Gastrocnemius medialis (tissue), 4 donors: Measurements from ENCODE around the gene SLC39A3.

Source experiments
- CTCF ChIP-seq, 5 experiments: fragments of 450-650 bp in 3 of 5; fragments of 200-600 bp in 2 of 5; sonication (generic) in 2 of 5; IDR thresholded peaks in 4 of 5; conservative IDR thresholded peaks in 1 of 5; 1 replicate in 4 of 5; 2 replicates in 1 of 5; pipeline ENCODE4 v1.5.1; 2016 to 2019; ENCODE audit warnings: antibody characterized with exemption in 5 of 5, mild to moderate bottlenecking in 3 of 5, moderate library complexity in 3 of 5
- POLR2A ChIP-seq, 2 donors: fragments of 450-650 bp; IDR thresholded peaks; one replicate each; pipeline ENCODE4 v1.6.1; 2017; ENCODE audit warnings: antibody characterized with exemption in 2 of 2, mild to moderate bottlenecking in 2 of 2, moderate library complexity in 2 of 2

GRCh38 chr19:2783781-2784145 lies 43.9 kb upstream of the SLC39A3 start:
- TF ChIP-seq CTCF (IDR thresholded peaks at IDR 0.05 in 4 of 5, conservative IDR thresholded peaks at IDR 0.05 in 1 of 5) = no peak
- TF ChIP-seq POLR2A (IDR thresholded peaks at IDR 0.05) = no peak
